Bone marrow (tissue), 2 donors: Measurements from ENCODE around the gene TCF4.
"Not testable (repeated sequence)": the region's sequence is repeated elsewhere in the genome, so short reads cannot be mapped to it uniquely, and the experiment has no call there.

Experiments used
- DNase-seq, 2 donors: peaks; one replicate each; lab custom pipeline; 2025; lab: John Stamatoyannopoulos, UW

TCF4 gene

GRCh38 chr18:55475916-55476315, 112.1 kb downstream of the TCF4 start:
- no peak for DNase-seq

- no peak for DNase-seq
Measured at GRCh38 chr18:55475467-55475866, 112.5 kb downstream of the TCF4 start.

GRCh38 chr18:55473560-55473959, 114.4 kb downstream of the TCF4 start:
- no peak for DNase-seq

GRCh38 chr18:55473058-55473457, 114.9 kb downstream of the TCF4 start:
- no peak for DNase-seq

- no peak for DNase-seq
Measured at GRCh38 chr18:55470826-55471225, 117.2 kb downstream of the TCF4 start.

DNA sequence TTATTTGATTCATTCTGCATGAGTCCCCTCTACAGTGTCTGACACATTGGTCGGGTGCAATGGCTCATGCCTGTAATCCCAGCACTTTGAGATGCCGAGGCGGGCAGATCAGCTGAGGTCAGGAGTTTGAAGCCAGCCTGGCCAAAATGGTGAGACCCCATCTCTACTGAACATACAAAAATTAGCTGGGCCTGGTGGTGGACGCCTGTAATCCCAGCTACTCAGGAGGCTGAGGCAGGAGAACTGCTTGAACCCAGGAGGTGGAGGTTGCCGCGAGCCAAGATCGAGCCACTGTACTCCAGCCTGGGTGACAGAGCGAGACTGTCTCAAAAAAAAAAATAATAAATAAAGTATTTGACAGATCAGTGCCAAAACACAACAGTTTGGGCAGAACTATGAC, 118.9 kb downstream of the TCF4 start:
- DNase-seq = not testable (repeated sequence)

DNA sequence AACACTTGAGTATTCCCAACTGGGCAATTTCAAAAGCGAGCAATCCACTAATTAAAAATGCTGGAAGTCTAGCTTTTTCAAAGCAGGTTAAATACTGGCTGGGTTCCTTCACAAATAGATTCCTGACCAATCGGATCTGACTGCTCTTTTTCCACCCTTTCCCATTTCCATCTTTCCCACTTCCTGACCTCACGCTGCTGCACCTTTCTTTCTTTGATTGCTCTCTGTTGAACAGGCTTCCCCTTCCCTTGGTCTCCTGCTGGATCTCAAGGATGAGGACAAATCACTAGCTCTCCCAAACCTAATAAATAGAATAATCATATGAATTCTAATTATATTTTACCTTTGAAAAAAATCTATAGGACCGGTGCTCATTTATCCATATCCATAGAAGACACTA, 121.2 kb downstream of the TCF4 start:
- DNase-seq = no peak

GRCh38 chr18:55465313-55465712, 122.7 kb downstream of the TCF4 start:
- DNase-seq = peak in 1 of 2 donors; percentile 18

DNA sequence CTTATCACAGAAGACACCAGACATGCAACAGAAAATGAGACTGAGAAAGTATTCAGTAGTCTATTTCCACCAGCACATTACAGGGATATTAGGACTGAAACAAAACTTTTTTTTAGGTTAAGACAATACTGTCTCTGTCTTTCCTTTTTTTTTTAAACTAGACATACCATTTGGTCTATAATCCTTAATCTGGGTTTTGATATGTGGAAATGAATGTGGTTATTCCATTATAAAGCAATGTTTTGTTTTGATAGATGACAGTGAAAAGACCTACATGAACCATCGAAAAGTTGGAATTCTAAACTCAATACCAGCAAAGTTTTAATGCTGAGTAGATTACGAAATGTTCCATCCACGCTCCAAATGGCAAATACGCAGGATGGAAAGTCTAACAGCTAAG, 123.4 kb downstream of the TCF4 start:
- DNase-seq = no peak

DNA sequence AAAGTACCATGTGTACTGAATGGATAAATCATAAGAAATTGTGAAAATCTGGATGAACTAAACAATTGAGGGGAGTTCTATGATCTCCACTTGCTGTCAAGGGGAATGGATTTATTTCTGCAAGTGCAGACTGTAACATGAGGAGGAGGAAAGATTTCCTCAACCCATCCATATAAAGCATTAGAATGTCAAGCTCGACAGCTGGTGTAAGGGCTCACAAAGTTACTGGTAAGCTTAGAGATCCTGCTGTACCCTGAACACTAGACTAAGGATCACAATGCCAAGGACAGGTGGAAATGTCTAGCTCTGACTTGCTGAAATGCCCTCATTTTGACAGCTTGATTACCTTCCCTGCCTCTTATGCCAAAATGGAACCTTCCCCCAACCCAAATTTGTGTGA, 125.3 kb downstream of the TCF4 start:
- DNase-seq = no peak

DNA sequence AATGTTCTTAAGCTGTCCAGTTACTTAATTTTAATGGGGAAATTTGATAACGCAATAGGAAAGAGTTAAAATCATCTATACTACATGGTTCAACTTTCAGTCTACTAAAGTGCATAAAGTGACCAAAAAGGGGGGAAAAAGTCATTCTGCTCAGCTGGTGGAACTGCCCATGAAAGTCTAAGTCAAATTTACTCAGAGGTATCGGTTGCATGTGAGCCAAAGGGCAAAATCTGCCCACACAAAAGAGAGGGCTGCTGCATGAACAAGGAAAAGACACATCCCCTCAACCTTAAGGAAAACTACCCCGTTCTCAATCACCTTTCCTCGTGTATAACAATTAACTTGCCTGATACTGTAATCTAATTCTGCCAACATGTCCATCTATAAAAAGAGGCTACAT, 126.1 kb downstream of the TCF4 start:
- no peak for DNase-seq

GRCh38 chr18:55458456-55459203, 129.4 kb downstream of the TCF4 start:
- no peak for DNase-seq

DNA sequence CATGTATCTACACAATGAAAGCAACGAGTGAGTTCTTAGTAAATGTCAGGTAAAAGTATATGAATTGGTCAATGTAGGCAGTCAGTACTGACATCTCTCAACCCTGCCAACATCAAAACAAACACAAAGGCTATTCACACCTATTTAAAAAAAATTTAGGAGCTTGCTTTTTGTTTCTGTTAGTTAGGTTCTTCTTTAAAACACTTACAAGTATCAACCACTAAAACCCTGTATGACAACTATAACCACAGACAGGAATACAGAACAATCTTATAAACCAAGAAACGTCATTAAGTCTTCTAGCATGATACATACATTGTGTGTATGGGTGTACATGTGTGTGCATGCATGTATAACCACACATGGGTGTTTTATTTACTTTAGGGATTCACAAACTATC, 131.0 kb downstream of the TCF4 start:
- DNase-seq = no peak

GRCh38 chr18:55455938-55456337, 132.1 kb downstream of the TCF4 start:
- no peak for DNase-seq

GRCh38 chr18:55453186-55453585, 134.8 kb downstream of the TCF4 start:
- no peak for DNase-seq

DNA sequence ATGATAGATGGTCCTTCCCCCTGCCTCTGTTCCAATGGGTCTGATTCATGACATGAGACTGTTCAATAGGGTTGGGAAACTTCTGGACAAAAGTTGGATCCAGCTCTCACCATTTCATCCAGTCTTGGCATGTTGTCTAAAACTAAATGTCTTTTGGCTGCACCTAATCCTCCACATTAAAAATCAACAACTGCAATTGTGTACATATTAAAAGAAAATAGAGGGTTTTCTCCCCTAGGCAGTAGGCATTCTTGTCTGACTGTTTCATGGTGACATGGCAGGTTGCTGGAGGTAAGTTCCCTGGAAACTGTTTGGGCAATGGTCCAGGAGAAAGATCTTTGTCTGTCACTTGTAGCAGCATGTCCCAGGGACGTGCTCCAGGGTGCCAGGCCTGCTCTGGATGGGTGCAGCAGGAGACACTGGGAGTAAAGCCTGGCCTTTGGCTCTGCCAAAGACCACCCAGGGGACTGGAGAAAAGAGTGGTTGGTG, 135.8 kb downstream of the TCF4 start:
- DNase-seq = no peak

DNA sequence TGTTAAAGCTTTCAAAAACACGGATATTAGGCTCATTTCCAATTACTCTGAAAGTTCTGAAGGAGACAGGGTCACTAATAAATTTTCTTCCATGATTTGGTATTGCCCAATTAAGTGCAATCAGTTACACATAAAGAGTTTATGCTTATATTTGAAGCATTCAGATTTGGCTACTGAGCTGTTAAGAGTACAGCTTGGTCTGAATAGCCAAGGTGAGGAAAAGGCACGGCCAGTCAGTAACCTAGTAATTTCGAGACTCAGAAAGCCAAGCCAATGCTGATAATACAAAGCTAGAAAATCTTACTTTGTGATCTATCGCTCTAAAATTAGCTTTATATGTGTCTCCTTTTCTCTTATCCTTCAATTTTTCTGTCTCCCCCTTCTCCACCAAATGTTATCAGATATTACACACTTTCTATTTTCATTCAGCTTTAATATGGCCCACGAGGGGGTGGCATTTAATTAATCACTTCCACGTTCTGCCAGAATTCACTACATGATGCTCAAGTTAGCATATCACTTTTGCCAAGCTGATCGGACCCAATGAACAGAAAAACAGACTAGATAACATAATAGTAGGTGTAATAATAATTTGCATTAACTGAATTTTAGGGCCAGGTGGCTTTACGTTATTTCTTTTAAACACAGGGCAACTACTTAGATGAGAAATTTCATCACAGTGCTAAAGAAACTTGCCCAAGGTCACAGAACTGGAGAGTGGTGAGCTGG, 138.4 kb downstream of the TCF4 start:
- DNase-seq = no peak

- no peak for DNase-seq
Measured at GRCh38 chr18:55448420-55448819, 139.6 kb downstream of the TCF4 start.

DNA sequence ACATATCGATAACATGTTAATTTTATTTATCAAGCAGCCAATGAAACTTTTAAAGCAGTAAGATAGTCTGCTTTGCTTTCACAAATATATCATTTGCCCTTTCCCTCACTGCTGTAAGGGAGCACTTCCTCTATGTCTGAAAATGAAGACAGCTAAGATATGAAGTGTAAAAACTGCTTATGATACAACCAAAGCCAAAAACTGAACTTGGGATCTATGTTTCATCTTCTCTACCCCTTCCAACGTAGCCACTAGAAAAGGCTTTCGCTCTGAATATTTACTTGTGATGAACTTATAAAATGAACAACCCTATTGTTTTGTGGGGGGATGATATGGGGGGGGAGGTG, 140.3 kb downstream of the TCF4 start:
- no peak for DNase-seq

GRCh38 chr18:55446996-55447671, 140.9 kb downstream of the TCF4 start:
- no peak for DNase-seq

GRCh38 chr18:55444536-55444935, 143.5 kb downstream of the TCF4 start:
- no peak for DNase-seq

GRCh38 chr18:55443776-55444175, 144.2 kb downstream of the TCF4 start:
- no peak for DNase-seq

DNA sequence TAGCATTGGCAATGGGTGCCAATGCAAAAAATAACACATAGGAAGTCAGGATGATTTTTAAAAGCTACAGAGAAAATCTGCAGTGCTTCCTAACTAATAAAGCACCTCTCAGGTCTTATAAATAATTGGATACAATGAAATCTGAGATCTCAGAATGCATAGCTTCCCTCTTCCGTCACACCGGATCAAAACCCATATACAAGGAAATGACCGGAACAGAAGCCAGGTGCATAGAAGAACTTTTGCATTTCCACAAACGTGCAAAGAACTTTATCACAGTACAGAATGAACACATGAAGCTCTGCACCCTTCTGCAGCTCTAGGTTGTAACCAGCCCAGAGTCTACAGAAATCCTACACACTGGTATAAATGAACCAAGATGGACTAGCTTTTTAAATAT, 145.4 kb downstream of the TCF4 start:
- DNase-seq = no peak
